Measurements from ENCODE around the gene UFD1. TPM values are rescaled to one million over a fixed set of nuclear protein-coding genes. Genes with fewer than 3 reads are reported as not detected.

Gene UFD1
- total RNA-seq, 1 experiment from 2014 or later: 84.7 TPM

- DNase-seq (ENCODE audit: low read depth): no peak
These were observed 37.6 kb upstream of the UFD1 start for GRCh38 chr22:19516378-19517170.

- no peak for DNase-seq (ENCODE audit: low read depth)
These were observed 36.8 kb upstream of the UFD1 start for GRCh38 chr22:19515654-19516377.

GRCh38 chr22:19514831-19515565 is 36.0 kb upstream of the UFD1 start:
- DNase-seq (ENCODE audit: low read depth): no peak

GRCh38 chr22:19513823-19514222 is 34.8 kb upstream of the UFD1 start:
- no peak for DNase-seq (ENCODE audit: low read depth)

- no peak for DNase-seq (ENCODE audit: low read depth)
These were observed 31.9 kb upstream of the UFD1 start for GRCh38 chr22:19510919-19511341.

- DNase-seq (ENCODE audit: low read depth): no peak
These were observed 30.9 kb upstream of the UFD1 start for GRCh38 chr22:19509923-19510322.

GRCh38 chr22:19509191-19509590 is 30.2 kb upstream of the UFD1 start:
- no peak for DNase-seq (ENCODE audit: low read depth)

GRCh38 chr22:19508024-19508776 is 29.2 kb upstream of the UFD1 start:
- DNase-seq (ENCODE audit: low read depth): no peak

GRCh38 chr22:19507534-19507861 is 28.5 kb upstream of the UFD1 start:
- no peak for DNase-seq (ENCODE audit: low read depth)

- no peak for DNase-seq (ENCODE audit: low read depth)
These were observed 27.2 kb upstream of the UFD1 start for GRCh38 chr22:19506212-19506611.

- DNase-seq (ENCODE audit: low read depth): no peak
These were observed 26.7 kb upstream of the UFD1 start for GRCh38 chr22:19505735-19506126.

GRCh38 chr22:19504900-19505734 is 26.1 kb upstream of the UFD1 start:
- DNase-seq (ENCODE audit: low read depth): no peak

GRCh38 chr22:19503869-19504268 is 24.9 kb upstream of the UFD1 start:
- no peak for DNase-seq (ENCODE audit: low read depth)

- no peak for DNase-seq (ENCODE audit: low read depth)
These were observed 24.4 kb upstream of the UFD1 start for GRCh38 chr22:19503367-19503766.

GRCh38 chr22:19501897-19502447 is 23.0 kb upstream of the UFD1 start:
- no peak for DNase-seq (ENCODE audit: low read depth)

GRCh38 chr22:19499880-19500242 is 20.9 kb upstream of the UFD1 start:
- DNase-seq (ENCODE audit: low read depth): no peak

- DNase-seq (ENCODE audit: low read depth): no peak
These were observed 20.4 kb upstream of the UFD1 start for GRCh38 chr22:19499236-19499879.

GRCh38 chr22:19498866-19499190 is 19.8 kb upstream of the UFD1 start:
- no peak for DNase-seq (ENCODE audit: low read depth)

GRCh38 chr22:19498154-19498865 is 19.3 kb upstream of the UFD1 start:
- no peak for DNase-seq (ENCODE audit: low read depth)

GRCh38 chr22:19497245-19497644 is 18.3 kb upstream of the UFD1 start:
- DNase-seq (ENCODE audit: low read depth): peak; percentile 63

Measured in RPMI7951 (cell line).